ENCODE results near the gene RAB31.

- TF ChIP-seq GATA2 (IDR thresholded peaks at IDR 0.05; ENCODE audit: low read depth, low read length) (no peak), GATA3 (IDR thresholded peaks at IDR 0.05; ENCODE audit: low read depth, low read length) (no peak)
Observed at GRCh38 chr18:9682572-9682971, 25.5 kb upstream of the RAB31 start.
